Fibroblast of mammary gland (primary cell): ENCODE measurements around the gene MYRF.
A peak's percentile ranks its signal among the peaks of the same experiment; 100 is the strongest.

Experiments
- DNase-seq: peaks from one replicate; pipeline ENCODE4 v3.0.0-alpha.2; 2010; ENCODE audit warnings: low read depth
- H3K4me3 ChIP-seq: 2 replicates; pipeline ENCODE4 v1.5.1; 2011; ENCODE audit warnings: low read depth, mild to moderate bottlenecking, low read length, moderate library complexity; ENCODE audit not compliant: control insufficient read depth
- TF ChIP-seq, protein P1 (sequence below): conservative IDR thresholded peaks from 2 replicates; pipeline ENCODE4 v1.5.1; 2011; ENCODE audit warnings: low read depth, low read length, inconsistent platforms; ENCODE audit not compliant: control insufficient read depth, insufficient read depth

The MYRF gene

GRCh38 chr11:61718046-61718531, 34.3 kb upstream of the MYRF start:
- DNase-seq: no peak
- TF ChIP-seq, protein P1, sequence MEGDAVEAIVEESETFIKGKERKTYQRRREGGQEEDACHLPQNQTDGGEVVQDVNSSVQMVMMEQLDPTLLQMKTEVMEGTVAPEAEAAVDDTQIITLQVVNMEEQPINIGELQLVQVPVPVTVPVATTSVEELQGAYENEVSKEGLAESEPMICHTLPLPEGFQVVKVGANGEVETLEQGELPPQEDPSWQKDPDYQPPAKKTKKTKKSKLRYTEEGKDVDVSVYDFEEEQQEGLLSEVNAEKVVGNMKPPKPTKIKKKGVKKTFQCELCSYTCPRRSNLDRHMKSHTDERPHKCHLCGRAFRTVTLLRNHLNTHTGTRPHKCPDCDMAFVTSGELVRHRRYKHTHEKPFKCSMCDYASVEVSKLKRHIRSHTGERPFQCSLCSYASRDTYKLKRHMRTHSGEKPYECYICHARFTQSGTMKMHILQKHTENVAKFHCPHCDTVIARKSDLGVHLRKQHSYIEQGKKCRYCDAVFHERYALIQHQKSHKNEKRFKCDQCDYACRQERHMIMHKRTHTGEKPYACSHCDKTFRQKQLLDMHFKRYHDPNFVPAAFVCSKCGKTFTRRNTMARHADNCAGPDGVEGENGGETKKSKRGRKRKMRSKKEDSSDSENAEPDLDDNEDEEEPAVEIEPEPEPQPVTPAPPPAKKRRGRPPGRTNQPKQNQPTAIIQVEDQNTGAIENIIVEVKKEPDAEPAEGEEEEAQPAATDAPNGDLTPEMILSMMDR: no peak
- H3K4me3 ChIP-seq: peak overlapping the region; percentile 31

- TF ChIP-seq, protein P1: no peak
- peak overlapping the region; percentile 31 for H3K4me3 ChIP-seq
- peak; percentile 51 for DNase-seq
Measured at GRCh38 chr11:61718621-61719302, 33.7 kb upstream of the MYRF start.

DNA sequence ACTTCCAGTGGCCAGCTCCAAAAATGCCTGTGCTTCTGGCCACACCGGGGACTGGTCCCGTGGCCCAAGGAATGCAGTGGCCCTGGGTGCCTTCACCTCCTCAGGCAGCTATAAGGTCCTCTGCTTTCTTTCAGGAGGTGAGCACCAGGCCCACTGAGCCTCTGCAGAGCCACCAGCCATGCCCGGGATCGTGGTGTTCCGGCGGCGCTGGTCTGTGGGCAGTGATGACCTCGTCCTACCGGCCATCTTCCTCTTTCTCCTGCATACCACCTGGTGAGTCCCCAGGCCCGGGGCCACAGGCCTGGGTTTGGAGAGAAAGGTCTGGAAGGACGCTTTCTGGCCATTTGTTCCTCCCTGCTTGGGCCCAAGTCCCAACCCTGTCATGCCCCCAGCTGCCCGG, 32.5 kb upstream of the MYRF start:
- no peak for DNase-seq
- TF ChIP-seq, protein P1: no peak
- no peak overlapping the region for H3K4me3 ChIP-seq

- DNase-seq: no peak
- TF ChIP-seq, protein P1: no peak
- no peak overlapping the region for H3K4me3 ChIP-seq
Measured at GRCh38 chr11:61720597-61720996, 31.8 kb upstream of the MYRF start.

GRCh38 chr11:61724437-61724836, 28.0 kb upstream of the MYRF start:
- TF ChIP-seq, protein P1: no peak
- no peak overlapping the region for H3K4me3 ChIP-seq
- no peak for DNase-seq

- no peak overlapping the region for H3K4me3 ChIP-seq
- TF ChIP-seq, protein P1: no peak
- DNase-seq: peak; percentile 77
Measured at GRCh38 chr11:61725781-61726231, 26.6 kb upstream of the MYRF start.

DNA sequence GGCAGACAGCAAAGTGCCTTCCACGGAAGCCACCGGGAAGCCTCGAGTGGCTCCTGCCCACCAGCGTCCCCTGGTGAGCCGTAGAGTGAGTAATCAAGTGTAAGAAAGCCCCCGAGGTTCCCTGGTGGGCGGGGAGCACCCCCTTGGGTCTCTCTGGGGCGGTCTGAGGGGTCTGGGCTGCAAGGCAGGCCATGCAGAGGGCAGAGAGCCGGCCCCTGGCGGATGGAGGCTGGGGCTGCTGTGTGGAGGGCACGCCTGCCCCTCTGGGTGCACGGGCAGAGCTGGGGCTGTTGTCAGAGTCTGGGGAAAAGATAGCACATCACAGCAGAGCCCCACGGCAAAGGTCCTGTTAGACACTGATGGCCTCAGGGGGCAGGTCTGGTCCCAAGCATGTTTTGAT, 25.7 kb upstream of the MYRF start:
- TF ChIP-seq, protein P1: no peak
- DNase-seq: no peak
- H3K4me3 ChIP-seq: no peak overlapping the region
